ENCODE measurements around the gene LRFN3. TPM values are rescaled to one million over a fixed set of nuclear protein-coding genes. Genes with fewer than 3 reads are reported as not detected.
A peak's percentile ranks its signal among the peaks of the same experiment; 100 is the strongest.

Gene LRFN3
- total and polyA plus RNA-seq, 2 of the 13 experiments (the other 11 are each of a cell fraction or from before 2014, with no cell fraction given), result 0.74 to 1.6 TPM

- peak; percentile 69; the same call in 1 of the 2 replicates for TF ChIP-seq YEATS2 (CRISPR knock-in tag; IDR thresholded peaks at IDR 0.05; ENCODE audit: borderline replicate concordance)
- TF ChIP-seq ZNF746 (CRISPR knock-in tag; IDR thresholded peaks at IDR 0.05), result no peak
- TF ChIP-seq SMAD3 (CRISPR knock-in tag; IDR thresholded peaks at IDR 0.05), result peak; percentile 18; the same call in 1 of the 2 replicates
- TF ChIP-seq SNAI1 (CRISPR knock-in tag; IDR thresholded peaks at IDR 0.05; ENCODE audit: borderline replicate concordance), result no peak
- TF ChIP-seq BHLHE40 (IDR thresholded peaks at IDR 0.05; ENCODE audit: low read length), result no peak
- TF ChIP-seq ZNF335 (CRISPR knock-in tag; IDR thresholded peaks at IDR 0.05), result 0 out of 2 replicates have a peak, but pooled peaks have one; percentile 29
- TF ChIP-seq PATZ1 (CRISPR knock-in tag; IDR thresholded peaks at IDR 0.05), result peak; percentile 82
- TF ChIP-seq ZNF350 (CRISPR knock-in tag; IDR thresholded peaks at IDR 0.05; ENCODE audit: borderline replicate concordance, low read depth), result peak; percentile 45; the same call in 1 of the 2 replicates
- TF ChIP-seq KDM2A (CRISPR knock-in tag; IDR thresholded peaks at IDR 0.05; ENCODE audit: borderline replicate concordance, low read depth), result 0 out of 2 replicates have a peak, but pooled peaks have one; percentile 33
- no peak for TF ChIP-seq SRSF9 (IDR thresholded peaks at IDR 0.05; ENCODE audit: borderline replicate concordance, insufficient read depth, low read depth, low read length, poor library complexity, severe bottlenecking)
- no peak for TF ChIP-seq HMGXB4 (CRISPR knock-in tag; IDR thresholded peaks at IDR 0.05; ENCODE audit: borderline replicate concordance in 1 of 2, low read depth in 1 of 2)
- TF ChIP-seq TFE3 (CRISPR knock-in tag; IDR thresholded peaks at IDR 0.05), result 0 out of 2 replicates have a peak, but pooled peaks have one; percentile 42
- TF ChIP-seq ZMYM3 (CRISPR knock-in tag; IDR thresholded peaks at IDR 0.05), result no peak
- TF ChIP-seq AHDC1 (CRISPR knock-in tag; IDR thresholded peaks at IDR 0.05; ENCODE audit: borderline replicate concordance), result no peak
- 0 out of 2 replicates have a peak, but pooled peaks have one; percentile 14 for TF ChIP-seq ZNF501 (CRISPR knock-in tag; IDR thresholded peaks at IDR 0.05)
- peak; percentile 58; the same call in 1 of the 2 replicates for TF ChIP-seq ZSCAN9 (CRISPR knock-in tag; IDR thresholded peaks at IDR 0.05; ENCODE audit: borderline replicate concordance)
- TF ChIP-seq ZNF678 (CRISPR knock-in tag; IDR thresholded peaks at IDR 0.05), result no peak
These were observed 32.5 kb upstream of the LRFN3 start (continued) for GRCh38 chr19:35903550-35904179.

Measured in HepG2 (cell line).